Measurements from ENCODE around the gene CDK15. TPM values are rescaled to one million over a fixed set of nuclear protein-coding genes. Genes with fewer than 3 reads are reported as not detected.

CDK15 gene
- total and polyA plus RNA-seq, 9 of the 15 experiments (the other 6 are each of a cell fraction or from before 2014, with no cell fraction given): not detected

DNA sequence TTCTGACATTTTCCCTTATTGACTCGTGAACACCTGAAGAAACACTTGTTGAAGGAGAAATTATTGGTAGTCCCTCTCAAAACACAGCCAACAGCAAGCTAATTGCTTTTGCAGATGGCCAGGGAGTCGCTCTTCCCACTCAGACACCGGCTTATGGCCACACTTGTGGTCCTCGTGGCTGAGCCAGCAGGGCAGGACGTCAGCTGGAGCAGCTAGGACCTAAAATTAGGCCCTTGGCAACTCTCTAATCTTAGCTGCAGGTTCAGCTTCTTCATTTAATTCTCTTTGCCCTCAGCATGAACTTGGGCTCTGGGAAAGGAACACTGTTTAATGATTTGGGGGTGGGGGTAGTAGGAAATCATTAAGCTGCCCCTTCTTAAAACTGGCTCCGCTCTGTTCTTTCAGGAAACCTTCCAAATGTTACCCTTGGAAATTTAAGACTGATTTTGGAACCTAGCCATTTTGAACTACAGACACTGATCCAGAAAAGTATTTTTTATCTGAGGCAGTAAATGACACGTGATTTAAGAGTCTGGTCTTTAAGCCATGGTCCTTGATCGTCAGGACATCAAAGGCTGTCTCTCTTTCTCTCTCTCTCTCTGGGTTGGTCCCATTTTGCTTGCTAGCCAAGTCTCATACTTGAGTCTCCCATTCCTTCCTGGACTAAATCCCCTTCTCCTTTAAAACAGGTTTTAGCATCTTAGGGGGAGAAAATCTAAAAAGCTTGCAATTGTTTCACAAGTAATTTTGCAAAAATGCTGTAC lies 77.5 kb downstream of the CDK15 start:
- CTCF ChIA-PET (ENCODE audit: low intra/inter-chr PET ratio): no interaction called here
- no peak for DNase-seq (ENCODE audit: extremely low read depth in 1 of 4, low spot score in 3 of 4)
- WGBS (ENCODE audit: insufficient coverage, low coverage, missing lambda C conversion rate): 2% methylated on average over 6 of the region's 8 CpGs
- H3K9ac ChIP-seq (ENCODE audit: insufficient read depth in 1 of 2, low read depth in 2 of 2, low read length in 2 of 2): no peak overlapping the region
- TF ChIP-seq NFATC3 (IDR thresholded peaks at IDR 0.05): no peak
- no peaks in the 10 kb centered on the region for H3K9me1 ChIP-seq (ENCODE audit: control insufficient read depth, insufficient read depth, low read length)
- H3K36me3 ChIP-seq (ENCODE audit: control insufficient read depth, insufficient read depth, low read length): no peaks in the 10 kb centered on the region
- H2AFZ ChIP-seq (ENCODE audit: low read depth, low read length): no peak overlapping the region
- no peak overlapping the region for H3K4me2 ChIP-seq (ENCODE audit: insufficient read depth, low read length)
- no peaks in the 10 kb centered on the region for H3K79me2 ChIP-seq (ENCODE audit: control insufficient read depth, insufficient read depth, low read length)
- H3K27ac ChIP-seq (ENCODE audit: extremely low read depth, low read depth, low read length): no peak overlapping the region
- POLR2A ChIA-PET: no interaction called here
- ATAC-seq: no peak
- FAIRE-seq: no peak
- BruUV-seq (replicated peaks): no TSS peak
- intact Hi-C loops (cut with micrococcal nuclease) (no loop called here), in situ Hi-C loops (cut with MboI) (no loop called here)
- H4K20me1 ChIP-seq (replicated peaks; ENCODE audit: control insufficient read depth, insufficient read depth, low read length): no peaks in the 10 kb centered on the region
- H3K4me1 ChIP-seq (replicated peaks in 1 of 2; ENCODE audit: control insufficient read depth in 2 of 2, insufficient read depth in 2 of 2, low read length in 2 of 2): peaks cover 3 to 5% of the 10 kb centered on the region in 2 experiments; a peak in 3 of 5 replicates
- H3K27me3 ChIP-seq (ENCODE audit: control insufficient read depth in 2 of 2, insufficient read depth in 2 of 2, low read length in 2 of 2): peaks cover 13 to 34% of the 10 kb centered on the region in 2 experiments; a peak in 4 of 5 replicates
- no peaks in the 10 kb centered on the region for H3K9me3 ChIP-seq (replicated peaks; ENCODE audit: control insufficient read depth, insufficient read depth, low read depth, low read length)
- H3K4me3 ChIP-seq: no peak overlapping the region

DNA sequence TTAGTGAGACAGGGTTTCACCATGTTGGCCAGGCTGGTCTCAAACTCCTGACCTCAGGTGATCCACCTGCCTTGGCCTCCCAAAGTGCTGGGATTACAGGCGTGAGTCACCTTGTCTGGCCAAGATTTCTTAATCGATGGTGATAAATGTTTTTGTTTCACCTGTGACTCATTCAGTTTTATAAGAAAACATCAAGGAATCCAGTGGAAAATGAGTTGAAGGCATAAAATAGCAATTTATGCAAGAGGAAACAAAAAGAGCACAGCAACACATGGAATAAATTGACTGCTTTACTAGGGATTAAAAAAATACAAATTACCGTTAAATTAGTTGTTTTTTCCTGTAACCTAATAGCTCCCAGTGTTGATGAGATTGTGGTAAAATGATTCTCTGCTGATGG lies 80.2 kb downstream of the CDK15 start:
- Histone ChIP-seq H2AFZ (ENCODE audit: low read depth, low read length) (no peak overlapping the region), H3K27ac (ENCODE audit: extremely low read depth, low read depth, low read length) (no peak overlapping the region), H3K36me3 (ENCODE audit: control insufficient read depth, insufficient read depth, low read length) (no peaks in the 10 kb centered on the region), H3K79me2 (ENCODE audit: control insufficient read depth, insufficient read depth, low read length) (no peaks in the 10 kb centered on the region), H3K4me1 (replicated peaks in 1 of 2; ENCODE audit: control insufficient read depth in 2 of 2, insufficient read depth in 2 of 2, low read length in 2 of 2) (no peaks in the 10 kb centered on the region; a peak in 1 of 5 replicates), H3K9ac (ENCODE audit: insufficient read depth in 1 of 2, low read depth in 2 of 2, low read length in 2 of 2) (no peak overlapping the region), H3K9me3 (replicated peaks; ENCODE audit: control insufficient read depth, insufficient read depth, low read depth, low read length) (no peaks in the 10 kb centered on the region), H3K4me2 (ENCODE audit: insufficient read depth, low read length) (no peak overlapping the region), H3K27me3 (ENCODE audit: control insufficient read depth in 2 of 2, insufficient read depth in 2 of 2, low read length in 2 of 2) (peaks cover 13 to 35% of the 10 kb centered on the region in 2 experiments; a peak in 4 of 5 replicates), H3K9me1 (ENCODE audit: control insufficient read depth, insufficient read depth, low read length) (no peaks in the 10 kb centered on the region), H4K20me1 (replicated peaks; ENCODE audit: control insufficient read depth, insufficient read depth, low read length) (no peaks in the 10 kb centered on the region), H3K4me3 (no peak overlapping the region)
- ChIA-PET POLR2A (no interaction called here), CTCF (ENCODE audit: low intra/inter-chr PET ratio) (no interaction called here)
- FAIRE-seq (no peak), DNase-seq (ENCODE audit: extremely low read depth in 1 of 4, low spot score in 3 of 4) (no peak), ATAC-seq (no peak)
- intact Hi-C loops (cut with micrococcal nuclease) (no loop called here), in situ Hi-C loops (cut with MboI) (no loop called here)
- BruUV-seq (replicated peaks): no TSS peak
- TF ChIP-seq KLF6 (CRISPR knock-in tag; IDR thresholded peaks at IDR 0.05; ENCODE audit: borderline replicate concordance) (no peak), TCF7 (IDR thresholded peaks at IDR 0.05; ENCODE audit: borderline replicate concordance) (no peak), PRPF4 (IDR thresholded peaks at IDR 0.05; ENCODE audit: insufficient read depth, low read depth, low read length, poor library complexity, severe bottlenecking) (no peak), BRD9 (IDR thresholded peaks at IDR 0.05; ENCODE audit: low read depth, partially characterized antibody) (no peak), DPF2 (IDR thresholded peaks at IDR 0.05) (no peak), RB1 (IDR thresholded peaks at IDR 0.05; ENCODE audit: low read depth) (no peak), RAD51 (IDR thresholded peaks at IDR 0.05; ENCODE audit: borderline replicate concordance, low read depth) (no peak)
- TF ChIP-seq, protein P1, sequence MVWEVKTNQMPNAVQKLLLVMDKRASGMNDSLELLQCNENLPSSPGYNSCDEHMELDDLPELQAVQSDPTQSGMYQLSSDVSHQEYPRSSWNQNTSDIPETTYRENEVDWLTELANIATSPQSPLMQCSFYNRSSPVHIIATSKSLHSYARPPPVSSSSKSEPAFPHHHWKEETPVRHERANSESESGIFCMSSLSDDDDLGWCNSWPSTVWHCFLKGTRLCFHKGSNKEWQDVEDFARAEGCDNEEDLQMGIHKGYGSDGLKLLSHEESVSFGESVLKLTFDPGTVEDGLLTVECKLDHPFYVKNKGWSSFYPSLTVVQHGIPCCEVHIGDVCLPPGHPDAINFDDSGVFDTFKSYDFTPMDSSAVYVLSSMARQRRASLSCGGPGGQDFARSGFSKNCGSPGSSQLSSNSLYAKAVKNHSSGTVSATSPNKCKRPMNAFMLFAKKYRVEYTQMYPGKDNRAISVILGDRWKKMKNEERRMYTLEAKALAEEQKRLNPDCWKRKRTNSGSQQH (CRISPR knock-in tag; IDR thresholded peaks at IDR 0.05): no peak
- TF ChIP-seq, protein P2, sequence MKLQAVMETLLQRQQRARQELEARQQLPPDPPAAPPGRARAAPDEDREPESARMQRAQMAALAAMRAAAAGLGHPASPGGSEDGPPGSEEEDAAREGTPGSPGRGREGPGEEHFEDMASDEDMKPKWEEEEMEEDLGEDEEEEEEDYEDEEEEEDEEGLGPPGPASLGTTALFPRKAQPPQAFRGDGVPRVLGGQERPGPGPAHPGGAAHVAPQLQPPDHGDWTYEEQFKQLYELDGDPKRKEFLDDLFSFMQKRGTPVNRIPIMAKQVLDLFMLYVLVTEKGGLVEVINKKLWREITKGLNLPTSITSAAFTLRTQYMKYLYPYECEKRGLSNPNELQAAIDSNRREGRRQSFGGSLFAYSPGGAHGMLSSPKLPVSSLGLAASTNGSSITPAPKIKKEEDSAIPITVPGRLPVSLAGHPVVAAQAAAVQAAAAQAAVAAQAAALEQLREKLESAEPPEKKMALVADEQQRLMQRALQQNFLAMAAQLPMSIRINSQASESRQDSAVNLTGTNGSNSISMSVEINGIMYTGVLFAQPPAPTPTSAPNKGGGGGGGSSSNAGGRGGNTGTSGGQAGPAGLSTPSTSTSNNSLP (IDR thresholded peaks at IDR 0.05; ENCODE audit: borderline replicate concordance, low read depth, low read length): no peak
- TF ChIP-seq, protein P3, sequence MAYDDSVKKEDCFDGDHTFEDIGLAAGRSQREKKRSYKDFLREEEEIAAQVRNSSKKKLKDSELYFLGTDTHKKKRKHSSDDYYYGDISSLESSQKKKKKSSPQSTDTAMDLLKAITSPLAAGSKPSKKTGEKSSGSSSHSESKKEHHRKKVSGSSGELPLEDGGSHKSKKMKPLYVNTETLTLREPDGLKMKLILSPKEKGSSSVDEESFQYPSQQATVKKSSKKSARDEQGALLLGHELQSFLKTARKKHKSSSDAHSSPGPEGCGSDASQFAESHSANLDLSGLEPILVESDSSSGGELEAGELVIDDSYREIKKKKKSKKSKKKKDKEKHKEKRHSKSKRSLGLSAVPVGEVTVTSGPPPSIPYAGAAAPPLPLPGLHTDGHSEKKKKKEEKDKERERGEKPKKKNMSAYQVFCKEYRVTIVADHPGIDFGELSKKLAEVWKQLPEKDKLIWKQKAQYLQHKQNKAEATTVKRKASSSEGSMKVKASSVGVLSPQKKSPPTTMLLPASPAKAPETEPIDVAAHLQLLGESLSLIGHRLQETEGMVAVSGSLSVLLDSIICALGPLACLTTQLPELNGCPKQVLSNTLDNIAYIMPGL (CRISPR knock-in tag; IDR thresholded peaks at IDR 0.05): no peak
- WGBS (ENCODE audit: insufficient coverage, low coverage, missing lambda C conversion rate): 0% methylated on average over 3 of the region's 3 CpGs

Measured in K562 (cell line).